Femur (tissue), 1 donor: Measurements from ENCODE around the gene TEX54.
"Not testable (repeated sequence)": the region's sequence is repeated elsewhere in the genome, so short reads cannot be mapped to it uniquely, and the experiment has no call there.

ENCODE experiments used
- DNase-seq: peaks from one replicate; pipeline ENCODE4 v3.0.0-alpha.2; 2017

The TEX54 gene

GRCh38 chr11:62830904-62831519 lies 1.6 kb downstream of the TEX54 start:
- DNase-seq: peak; percentile 57

GRCh38 chr11:62828130-62828529 lies 4.5 kb downstream of the TEX54 start:
- DNase-seq: not testable (repeated sequence)

- DNase-seq: no peak
These were observed 9.0 kb downstream of the TEX54 start for GRCh38 chr11:62823677-62824076.

GRCh38 chr11:62817129-62817528 lies 15.5 kb downstream of the TEX54 start:
- no peak for DNase-seq

- no peak for DNase-seq
These were observed 16.1 kb downstream of the TEX54 start for GRCh38 chr11:62816557-62816956.

- DNase-seq: no peak
These were observed 21.0 kb downstream of the TEX54 start for GRCh38 chr11:62811659-62812058.

GRCh38 chr11:62810748-62811147 lies 21.9 kb downstream of the TEX54 start:
- DNase-seq: no peak

GRCh38 chr11:62806611-62807121 lies 26.0 kb downstream of the TEX54 start:
- DNase-seq: peak; percentile 39

GRCh38 chr11:62805961-62806441 lies 26.6 kb downstream of the TEX54 start:
- peak; percentile 38 for DNase-seq

- peak; percentile 96 for DNase-seq
These were observed 27.4 kb downstream of the TEX54 start, which contains the start of gene NXF1 for GRCh38 chr11:62805076-62805892. Gene NXF1, minus strand, starts transcription at chr11:62805440. Its CDS starts 84 bp downstream, at chr11:62805356.

- no peak for DNase-seq
These were observed 28.1 kb downstream of the TEX54 start for GRCh38 chr11:62804310-62805075.

GRCh38 chr11:62801071-62801470 lies 31.6 kb downstream of the TEX54 start:
- no peak for DNase-seq

- no peak for DNase-seq
These were observed 33.2 kb downstream of the TEX54 start for GRCh38 chr11:62799486-62799885.

GRCh38 chr11:62796281-62796680 lies 36.4 kb downstream of the TEX54 start:
- no peak for DNase-seq

- no peak for DNase-seq
These were observed 38.4 kb downstream of the TEX54 start for GRCh38 chr11:62794201-62794775.

- peak; percentile 42 for DNase-seq
These were observed 40.5 kb downstream of the TEX54 start for GRCh38 chr11:62792202-62792575.

- peak; percentile 94 for DNase-seq
These were observed 41.0 kb downstream of the TEX54 start, which contains the start of gene TMEM223 for GRCh38 chr11:62791501-62792201. Gene TMEM223, minus strand, starts transcription at chr11:62792006. Its CDS starts 12 bp downstream, at chr11:62791994.

- no peak for DNase-seq
These were observed 43.1 kb downstream of the TEX54 start for GRCh38 chr11:62789576-62789975.

GRCh38 chr11:62788991-62789390 lies 43.6 kb downstream of the TEX54 start:
- no peak for DNase-seq

- DNase-seq: peak; percentile 99
These were observed 45.5 kb downstream of the TEX54 start, which contains the start of gene TMEM179B for GRCh38 chr11:62787005-62787759. Gene TMEM179B, plus strand, starts transcription at chr11:62787402. Its CDS starts 30 bp downstream, at chr11:62787432.
